ENCODE results near the gene TUSC2. TPM values are rescaled to one million over a fixed set of nuclear protein-coding genes. Genes with fewer than 3 reads are reported as not detected.

The TUSC2 gene, protein sequence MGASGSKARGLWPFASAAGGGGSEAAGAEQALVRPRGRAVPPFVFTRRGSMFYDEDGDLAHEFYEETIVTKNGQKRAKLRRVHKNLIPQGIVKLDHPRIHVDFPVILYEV
- 10 to 100 TPM; 12.6 to 19.4 TPM for total RNA-seq

DNA sequence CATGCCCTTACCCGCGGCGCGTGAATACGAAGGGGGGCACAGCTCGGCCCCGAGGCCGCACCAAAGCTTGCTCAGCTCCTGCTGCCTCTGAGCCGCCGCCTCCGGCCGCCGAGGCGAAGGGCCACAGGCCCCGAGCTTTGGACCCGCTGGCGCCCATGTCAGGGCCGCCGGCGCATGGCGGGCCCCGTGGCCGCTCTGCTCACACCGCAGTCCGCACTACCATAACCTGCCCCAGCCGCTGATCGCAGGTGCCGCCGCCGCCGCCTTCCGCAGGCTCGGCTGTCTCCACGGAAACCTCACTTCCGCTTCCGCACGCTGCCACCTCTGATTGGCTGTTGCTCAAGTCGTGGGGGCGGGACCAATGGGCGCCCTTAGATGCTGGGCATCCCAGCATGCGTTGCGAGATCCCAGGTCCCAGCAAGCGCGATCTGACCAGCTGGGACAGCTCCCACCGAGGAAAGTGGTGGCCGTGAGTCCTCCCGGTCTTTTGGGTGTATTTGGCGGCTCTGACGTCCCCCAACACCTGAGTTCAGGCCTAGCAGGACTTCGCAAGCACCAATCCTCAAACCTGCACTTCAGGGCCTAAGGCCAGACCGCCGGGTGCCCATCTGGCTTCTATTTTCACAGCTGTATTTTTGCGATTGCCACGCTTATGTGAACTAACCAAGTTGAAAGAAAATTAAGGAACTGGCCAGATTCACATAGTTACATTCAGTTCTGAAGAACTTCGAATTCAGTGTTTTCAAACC lies at the start of gene TUSC2:
Gene TUSC2 (minus strand): TSS at position 281 of the 749 bp plus-strand sequence. CDS start 124 bp downstream, at position 157.
- peaks cover 36% of the 10 kb centered on the region for H3K36me3 ChIP-seq
- no peaks in the 10 kb centered on the region for H3K9me3 ChIP-seq
- H3K27me3 ChIP-seq (replicated peaks; ENCODE audit: insufficient read depth) = no peaks in the 10 kb centered on the region
- H3K4me3 ChIP-seq = peak within 1 kb of the TSS; percentile 90
- H3K27ac ChIP-seq = peak within 1 kb of the TSS; percentile 65 to 80
- ATAC-seq (ENCODE audit: insufficient number of reproducible peaks, low FRiP score, low read depth) = peak; percentile 71
- H3K4me1 ChIP-seq (ENCODE audit: control insufficient read depth in 1 of 2, low read depth in 2 of 2) = peaks cover 13 to 24% of the 10 kb centered on the region in 2 donors
- peak; percentile 95 for DNase-seq (ENCODE audit: low spot score)
- TF ChIP-seq, protein P1, sequence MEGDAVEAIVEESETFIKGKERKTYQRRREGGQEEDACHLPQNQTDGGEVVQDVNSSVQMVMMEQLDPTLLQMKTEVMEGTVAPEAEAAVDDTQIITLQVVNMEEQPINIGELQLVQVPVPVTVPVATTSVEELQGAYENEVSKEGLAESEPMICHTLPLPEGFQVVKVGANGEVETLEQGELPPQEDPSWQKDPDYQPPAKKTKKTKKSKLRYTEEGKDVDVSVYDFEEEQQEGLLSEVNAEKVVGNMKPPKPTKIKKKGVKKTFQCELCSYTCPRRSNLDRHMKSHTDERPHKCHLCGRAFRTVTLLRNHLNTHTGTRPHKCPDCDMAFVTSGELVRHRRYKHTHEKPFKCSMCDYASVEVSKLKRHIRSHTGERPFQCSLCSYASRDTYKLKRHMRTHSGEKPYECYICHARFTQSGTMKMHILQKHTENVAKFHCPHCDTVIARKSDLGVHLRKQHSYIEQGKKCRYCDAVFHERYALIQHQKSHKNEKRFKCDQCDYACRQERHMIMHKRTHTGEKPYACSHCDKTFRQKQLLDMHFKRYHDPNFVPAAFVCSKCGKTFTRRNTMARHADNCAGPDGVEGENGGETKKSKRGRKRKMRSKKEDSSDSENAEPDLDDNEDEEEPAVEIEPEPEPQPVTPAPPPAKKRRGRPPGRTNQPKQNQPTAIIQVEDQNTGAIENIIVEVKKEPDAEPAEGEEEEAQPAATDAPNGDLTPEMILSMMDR (IDR thresholded peaks at IDR 0.05) = no peak

DNA sequence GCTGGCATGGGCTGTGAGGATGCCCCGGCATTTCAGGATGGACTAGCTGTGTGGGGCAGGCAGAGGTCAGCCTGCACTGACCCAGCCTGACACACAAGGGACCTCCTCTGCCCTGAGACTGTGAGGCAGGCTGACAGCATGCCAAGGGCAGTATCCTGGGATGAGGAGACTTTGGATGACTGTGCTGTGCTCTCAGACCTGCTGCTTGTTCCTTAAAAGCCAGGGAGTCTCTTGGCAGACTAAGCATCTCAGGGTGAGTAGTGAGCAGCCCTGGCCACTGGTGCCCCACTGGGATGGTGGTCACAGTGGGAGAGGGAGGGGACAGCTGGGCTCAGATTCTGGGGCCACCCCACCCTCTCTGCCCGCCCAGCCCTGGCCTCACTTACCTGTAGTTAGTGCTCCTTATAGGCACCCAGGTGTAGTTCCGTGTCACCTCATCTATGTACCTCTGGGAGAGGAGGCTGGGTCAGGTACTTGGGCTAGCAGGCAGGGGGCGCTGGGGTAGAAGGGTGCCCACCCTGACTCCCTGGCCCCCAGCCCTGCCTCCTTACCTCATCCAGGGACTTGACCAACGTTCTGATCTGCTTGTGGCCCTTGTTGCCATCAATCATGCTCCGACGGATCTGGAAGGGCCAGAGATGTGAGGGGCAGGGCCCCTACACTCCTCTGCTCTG lies 47.4 kb upstream of the TUSC2 start:
- H3K27ac ChIP-seq = no peak overlapping the region
- TF ChIP-seq, protein P1 (IDR thresholded peaks at IDR 0.05) = no peak
- no peaks in the 10 kb centered on the region for H3K36me3 ChIP-seq
- ATAC-seq (ENCODE audit: insufficient number of reproducible peaks, low FRiP score, low read depth) = no peak
- no peaks in the 10 kb centered on the region for H3K27me3 ChIP-seq (replicated peaks; ENCODE audit: insufficient read depth)
- no peaks in the 10 kb centered on the region for H3K4me1 ChIP-seq (ENCODE audit: control insufficient read depth in 1 of 2, low read depth in 2 of 2)
- no peaks in the 10 kb centered on the region for H3K9me3 ChIP-seq
- no peak overlapping the region for H3K4me3 ChIP-seq
- DNase-seq (ENCODE audit: low spot score) = no peak

DNA sequence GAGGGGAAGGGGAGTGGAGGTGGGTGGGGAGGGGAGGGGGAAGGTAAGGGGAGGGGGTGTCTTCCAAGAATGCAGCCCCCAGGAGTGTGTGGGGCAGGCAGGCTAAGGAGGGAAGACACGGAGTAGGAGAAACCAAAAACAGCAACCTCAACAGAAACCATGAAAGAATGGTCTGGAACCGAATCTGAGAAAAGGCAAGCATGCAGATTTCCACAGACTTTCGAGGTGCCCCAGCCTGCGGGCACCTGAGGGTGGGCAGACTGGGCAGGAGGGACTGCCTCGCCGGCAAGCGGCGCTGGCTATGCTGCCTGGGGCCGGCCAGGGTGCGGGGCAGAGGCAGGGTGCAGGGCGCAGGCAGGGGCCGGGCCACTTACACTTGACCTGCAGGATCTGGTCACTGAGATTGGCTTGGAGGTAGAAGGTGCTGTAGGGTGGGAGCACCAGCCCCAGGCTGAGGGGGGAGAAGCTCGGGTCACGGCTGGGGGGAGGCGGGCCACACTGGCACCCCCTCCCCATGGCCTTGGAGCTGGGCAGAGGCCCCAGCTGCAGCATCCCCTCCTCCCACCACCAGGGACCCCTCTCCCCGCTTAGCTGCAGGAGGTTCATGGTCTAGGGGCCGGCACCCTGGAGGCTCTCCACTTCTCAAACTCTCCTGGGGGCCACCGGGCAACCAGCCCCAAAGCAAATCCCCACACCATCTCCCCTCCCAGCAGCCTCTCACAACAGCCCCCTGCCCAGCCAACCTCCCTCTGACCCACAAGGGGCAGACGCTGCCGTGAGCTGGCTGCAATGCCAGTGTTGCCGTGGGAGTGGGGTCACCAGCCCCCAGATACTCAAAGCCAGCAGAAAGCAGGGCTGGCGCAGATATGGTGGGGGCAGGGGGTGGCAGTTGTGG lies 46.6 kb upstream of the TUSC2 start:
- no peak overlapping the region for H3K4me3 ChIP-seq
- no peaks in the 10 kb centered on the region for H3K36me3 ChIP-seq
- no peaks in the 10 kb centered on the region for H3K9me3 ChIP-seq
- no peaks in the 10 kb centered on the region for H3K27me3 ChIP-seq (replicated peaks; ENCODE audit: insufficient read depth)
- DNase-seq (ENCODE audit: low spot score) = no peak
- no peak for ATAC-seq (ENCODE audit: insufficient number of reproducible peaks, low FRiP score, low read depth)
- H3K4me1 ChIP-seq (ENCODE audit: control insufficient read depth in 1 of 2, low read depth in 2 of 2) = no peaks in the 10 kb centered on the region
- TF ChIP-seq, protein P1 (IDR thresholded peaks at IDR 0.05) = no peak
- H3K27ac ChIP-seq = no peak overlapping the region

DNA sequence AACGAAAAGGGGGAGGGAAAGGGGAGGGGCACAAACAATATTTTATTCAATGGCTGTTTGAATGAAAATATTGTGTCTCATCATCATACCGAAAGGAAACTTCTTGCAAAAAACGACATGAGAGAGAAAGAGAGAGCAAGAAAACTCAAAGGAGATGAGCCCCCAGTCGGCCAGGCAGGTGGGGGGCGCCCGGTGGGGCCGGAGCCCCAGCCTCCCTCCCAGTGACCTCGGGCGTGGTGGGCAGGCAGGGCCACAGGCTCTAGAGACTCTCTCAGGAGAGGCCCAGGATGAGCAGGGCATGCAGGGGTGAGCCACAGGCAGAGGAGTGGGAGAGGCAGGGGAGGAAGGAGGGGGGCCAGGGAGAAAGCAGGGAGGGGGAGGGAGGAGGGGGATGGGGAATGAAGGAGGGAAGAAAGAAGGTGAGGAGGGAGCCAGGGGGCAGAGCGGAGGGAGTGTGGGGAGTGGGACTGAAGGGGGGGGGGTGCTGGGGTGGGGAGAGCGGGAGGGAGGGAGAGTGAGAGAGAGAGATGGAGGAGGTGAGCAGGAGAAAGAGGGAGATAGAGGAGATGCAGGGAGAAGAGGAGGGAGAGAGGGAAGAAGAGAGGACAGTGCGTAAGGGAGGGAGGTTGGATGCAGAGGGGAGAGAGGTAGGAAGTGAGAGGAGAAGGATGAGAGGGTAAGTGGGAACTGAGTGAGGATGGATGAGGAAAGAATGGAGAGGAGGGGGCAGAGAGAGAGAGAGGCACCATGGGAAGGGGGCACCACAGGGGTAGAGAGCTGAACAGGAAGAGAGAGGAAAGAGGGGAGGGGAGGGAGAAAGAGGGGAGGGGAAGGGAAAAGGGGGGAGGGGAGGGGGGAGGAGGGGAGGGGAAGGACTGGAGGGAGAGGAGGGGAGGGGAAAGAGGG lies 45.4 kb upstream of the TUSC2 start:
- Histone ChIP-seq H3K9me3 (no peaks in the 10 kb centered on the region), H3K27me3 (replicated peaks; ENCODE audit: insufficient read depth) (no peaks in the 10 kb centered on the region), H3K4me3 (no peak overlapping the region), H3K4me1 (ENCODE audit: control insufficient read depth in 1 of 2, low read depth in 2 of 2) (no peaks in the 10 kb centered on the region), H3K36me3 (no peaks in the 10 kb centered on the region), H3K27ac (no peak overlapping the region)
- TF ChIP-seq, protein P1 (IDR thresholded peaks at IDR 0.05) = no peak
- DNase-seq (ENCODE audit: low spot score) = no peak
- no peak for ATAC-seq (ENCODE audit: insufficient number of reproducible peaks, low FRiP score, low read depth)

All from thoracic aorta (tissue), 2 donors.